Stimulated activated CD4-positive, alpha-beta T cell treated with anti-CD3 and anti-CD28 coated beads, Interleukin-2, amount 100 ng/mL, for 24 hours (primary cell): ENCODE measurements around the gene MAGEA9B.
"Not testable (repeated sequence)": the region's sequence is repeated elsewhere in the genome, so short reads cannot be mapped to it uniquely, and the experiment has no call there.

ENCODE experiments used
- DNase-seq, 2 donors: peaks; one replicate each; pipeline ENCODE4 v3.0.0-alpha.2; 2020

Gene MAGEA9B

DNA sequence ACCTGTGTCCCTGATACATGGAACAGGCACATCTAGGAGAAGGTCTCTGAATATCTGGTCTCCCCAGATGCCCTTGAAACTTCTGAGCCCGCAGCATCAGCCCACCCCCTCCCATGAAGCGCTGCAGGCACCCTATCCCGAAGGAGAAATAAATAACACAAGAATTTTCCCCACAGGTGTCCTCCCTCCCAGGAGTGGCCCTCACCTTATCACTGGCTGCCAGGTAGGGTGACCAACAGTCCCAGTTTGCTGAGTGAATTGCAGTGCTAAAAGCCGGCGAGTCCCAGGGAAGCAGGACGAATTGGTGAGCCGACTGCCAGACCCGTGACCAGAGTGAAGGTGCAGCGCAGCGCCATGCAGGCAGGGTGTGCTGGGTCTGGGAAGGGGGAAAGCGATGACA is 53.3 kb downstream of the MAGEA9B start:
- not testable (repeated sequence) for DNase-seq

DNA sequence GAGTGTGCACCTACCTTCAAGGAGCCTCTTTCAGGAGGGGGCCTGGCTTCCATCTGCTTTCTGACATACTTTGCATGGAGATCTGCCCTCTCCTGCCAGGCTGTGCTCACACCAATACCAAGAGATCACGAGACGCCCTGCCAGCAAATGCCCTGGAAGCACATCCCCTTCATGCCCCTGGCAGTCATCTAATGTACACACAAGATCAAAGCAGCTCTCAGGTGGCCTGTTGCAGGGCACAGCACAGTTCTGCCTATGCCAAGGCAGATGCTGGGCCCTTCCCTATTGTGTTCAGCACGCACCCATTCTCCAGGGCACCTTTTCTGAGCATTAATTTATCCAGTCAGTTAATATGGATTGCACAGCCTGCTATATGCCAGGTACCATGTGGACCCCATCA is 54.4 kb downstream of the MAGEA9B start:
- DNase-seq: not testable (repeated sequence)
